ENCODE data around the gene ZDHHC19.

GRCh38 chr3:196166741-196167140 lies 44.5 kb downstream of the ZDHHC19 start:
- TF ChIP-seq CTCF (IDR thresholded peaks at IDR 0.05) (no peak), POLR2A (IDR thresholded peaks at IDR 0.05) (no peak)

Data from thyroid gland (tissue), 4 donors.